Measurements from ENCODE around the gene ANGEL2.

ANGEL2 gene

GRCh38 chr1:212951126-212951946, 64.3 kb downstream of the ANGEL2 start:
- DNase-seq (ENCODE audit: low spot score) = no peak

- peak; percentile 69 for DNase-seq (ENCODE audit: low spot score)
Observed at GRCh38 chr1:212950243-212951125, 65.2 kb downstream of the ANGEL2 start, which contains the start of gene VASH2. Gene VASH2, plus strand, starts transcription at chr1:212950541. Its CDS starts 1,002 bp downstream, at chr1:212951543.

DNA sequence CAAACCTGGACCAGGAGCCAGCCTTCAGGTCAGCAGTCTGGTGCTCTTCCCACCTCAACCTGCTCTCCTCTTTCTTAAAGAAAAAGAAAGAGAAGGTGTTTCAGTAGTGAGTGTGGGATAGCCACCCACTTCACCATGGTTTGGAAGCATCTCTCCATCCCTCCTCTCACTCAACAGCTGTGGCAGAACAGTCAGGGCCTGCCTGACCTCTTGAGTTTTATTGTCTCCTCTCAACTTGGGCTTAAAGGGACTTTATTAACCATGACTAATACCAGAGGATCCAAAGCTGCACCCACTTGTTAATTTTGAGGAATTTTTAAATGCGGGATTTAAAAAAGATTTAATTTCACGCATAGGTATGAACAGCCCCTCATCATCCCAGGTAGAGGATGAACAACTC, 65.9 kb downstream of the ANGEL2 start:
- no peak for DNase-seq (ENCODE audit: low spot score)

DNA sequence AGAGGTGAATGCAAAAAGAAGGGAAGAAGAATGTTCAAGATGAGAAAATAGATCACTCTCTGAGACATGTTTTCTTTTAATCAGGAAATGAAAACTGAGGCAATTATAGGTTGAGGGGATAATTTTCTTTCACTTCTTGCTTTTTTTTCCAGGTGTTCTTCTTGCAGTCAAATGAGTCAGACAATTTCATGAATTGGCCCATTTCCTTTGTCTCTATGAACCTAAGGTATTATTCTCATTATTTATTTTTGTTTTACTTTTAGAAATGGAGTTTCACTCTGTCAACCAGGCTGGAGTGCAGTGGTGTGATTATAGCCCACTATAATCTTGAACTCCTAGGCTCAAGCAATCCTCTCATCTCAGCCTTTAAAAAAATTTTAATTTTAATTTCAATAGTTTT, 68.8 kb downstream of the ANGEL2 start:
- no peak for DNase-seq (ENCODE audit: low spot score)

DNA sequence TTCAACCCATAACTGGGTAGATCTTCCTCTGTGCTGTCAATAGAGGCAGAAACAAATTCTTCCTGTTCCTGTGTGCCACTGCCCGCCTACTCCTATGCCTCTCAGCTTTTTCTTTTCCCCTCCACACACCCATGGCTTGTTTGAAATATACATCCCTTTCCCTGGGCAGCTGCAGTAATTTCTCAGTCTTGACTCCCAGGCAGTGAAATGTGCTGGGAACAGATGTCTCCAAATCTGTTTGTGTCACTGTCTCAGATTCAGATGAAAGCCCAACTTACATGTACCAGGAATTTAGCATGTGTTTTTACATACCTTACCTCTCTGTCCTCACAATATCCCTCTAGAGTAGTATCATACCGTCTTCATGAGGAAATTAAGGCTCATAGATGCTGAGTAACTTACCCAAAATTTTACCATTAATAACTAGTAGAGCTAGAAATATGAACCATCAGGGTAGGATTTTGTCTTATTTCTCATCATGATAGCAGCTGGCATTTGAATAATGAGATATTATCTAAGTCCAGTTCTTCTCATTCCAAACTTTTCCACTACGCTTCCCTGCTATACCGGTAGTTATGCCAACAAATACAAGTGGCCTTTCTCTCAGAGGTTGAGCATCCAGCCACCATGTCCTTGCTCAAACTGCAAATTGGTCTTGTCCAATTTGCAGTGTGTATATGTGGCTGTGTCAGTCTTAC, 70.1 kb downstream of the ANGEL2 start:
- no peak for DNase-seq (ENCODE audit: low spot score)

- no peak for DNase-seq (ENCODE audit: low spot score)
Observed at GRCh38 chr1:212945056-212945455, 70.6 kb downstream of the ANGEL2 start.

- DNase-seq (ENCODE audit: low spot score) = no peak
Observed at GRCh38 chr1:212944229-212944901, 71.3 kb downstream of the ANGEL2 start.

DNA sequence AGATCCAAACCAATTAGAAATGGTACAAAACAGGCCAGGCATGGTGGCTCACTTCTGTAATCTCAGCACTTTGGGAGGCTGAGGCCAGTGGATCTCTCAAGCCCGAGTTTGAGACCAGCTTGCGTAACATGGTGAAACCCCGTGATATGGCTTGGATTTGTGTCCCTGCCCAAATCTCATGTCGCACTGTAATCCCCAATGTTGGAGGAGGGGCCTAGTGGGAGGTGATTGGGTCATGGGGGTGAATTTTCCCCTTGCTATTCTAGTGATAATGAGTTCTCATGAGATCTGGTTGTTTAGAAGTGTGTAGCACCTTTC, 72.3 kb downstream of the ANGEL2 start:
- DNase-seq (ENCODE audit: low spot score) = no peak

DNA sequence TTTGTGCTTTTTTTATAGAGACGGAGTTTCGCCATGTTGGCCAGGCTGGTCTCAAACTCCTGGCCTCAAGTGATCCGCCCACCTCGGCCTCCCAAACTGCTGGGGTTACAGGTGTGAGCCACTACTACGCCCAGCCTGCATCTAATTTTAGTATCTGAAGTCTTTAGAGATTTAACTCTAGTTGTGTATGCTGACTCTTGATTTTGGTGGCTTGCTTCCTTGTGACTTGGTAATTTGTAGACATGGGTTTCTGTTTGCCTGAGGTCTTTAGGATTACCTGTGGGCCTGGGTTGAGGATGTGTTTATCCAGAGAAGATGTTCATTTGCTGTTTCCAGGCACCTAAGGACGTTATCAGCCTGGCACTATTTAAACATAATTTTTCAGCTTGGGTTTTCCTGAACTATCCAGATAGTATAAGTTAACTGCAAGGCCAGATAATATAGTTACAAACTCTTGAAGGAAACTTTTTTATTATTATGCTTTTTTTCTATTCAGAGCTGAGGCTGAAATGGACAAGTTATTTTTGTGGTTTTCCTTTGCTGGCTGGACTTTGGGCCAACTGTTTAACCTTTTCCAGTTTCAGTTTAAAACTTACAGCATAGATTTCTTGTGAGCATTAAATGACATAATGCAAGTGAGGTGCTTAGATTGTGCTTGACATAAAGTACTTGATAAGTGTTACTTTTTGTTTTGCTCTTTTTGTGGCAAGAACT, 72.8 kb downstream of the ANGEL2 start:
- no peak for DNase-seq (ENCODE audit: low spot score)

Measured in kidney capillary endothelial cell (primary cell).